HFFc6 (cell line): Measurements from ENCODE around the gene FOXO1. TPM values are rescaled to one million over a fixed set of nuclear protein-coding genes. Genes with fewer than 3 reads are reported as not detected.

ENCODE experiments used
- DNase-seq: peaks from one replicate; pipeline ENCODE4 v3.0.0-alpha.2; 2018
- H3K27ac Mint-ChIP-seq: 2 replicates; pipeline ENCODE4 v1.8.0; 2020; ENCODE audit warnings: mild to moderate bottlenecking, mixed read lengths
- H3K27me3 Mint-ChIP-seq: 2 replicates; pipeline ENCODE4 v1.8.0; 2021; ENCODE audit warnings: mild to moderate bottlenecking, moderate library complexity, mixed read lengths; ENCODE audit not compliant: insufficient read depth
- H3K36me3 Mint-ChIP-seq: 2 replicates; pipeline ENCODE4 v1.8.0; 2021; ENCODE audit warnings: low read depth, mixed read lengths
- H3K4me1 Mint-ChIP-seq: 2 replicates; pipeline ENCODE4 v1.8.0; 2020; ENCODE audit warnings: low read depth, mixed read lengths
- H3K4me3 Mint-ChIP-seq: 2 replicates; pipeline ENCODE4 v1.8.0; 2020; ENCODE audit warnings: mild to moderate bottlenecking, moderate library complexity, mixed read lengths
- H3K9me3 Mint-ChIP-seq: 2 replicates; pipeline ENCODE4 v1.8.0; 2020; ENCODE audit warnings: mild to moderate bottlenecking, mixed read lengths
- CTCF ChIP-seq: fragments of 200-600 bp; sonication (generic); IDR thresholded peaks from 2 replicates; pipeline ENCODE4 v1.5.0; 2021; ENCODE audit warnings: antibody characterized with exemption, mild to moderate bottlenecking
- total RNA-seq, 6 experiments: library from RNA; stranded (reverse); fragmentation: NEBNext Ultra II Directional; extraction: Animal tissue kit (Norgen Biotek cat#: 25700); gene quantifications; 2 replicates in 1 of 6; 3 replicates in 5 of 6; pipeline ENCODE4 v1.2.3, GENCODE V29; 2021

The FOXO1 gene
- total RNA-seq, 6 experiments from 2014 or later: 0.48 to 1.1 (median 0.63) TPM

- Mint-ChIP-seq H3K4me3 (no peak overlapping the region), H3K27me3 (peaks cover 16% of the 10 kb centered on the region), H3K9me3 (no peaks in the 10 kb centered on the region), H3K4me1 (peaks cover 14% of the 10 kb centered on the region), H3K36me3 (no peaks in the 10 kb centered on the region), H3K27ac (no peak overlapping the region)
- DNase-seq: no peak
- TF ChIP-seq CTCF: no peak
Measured at GRCh38 chr13:40670307-40670706, 3.9 kb upstream of the FOXO1 start.

- Mint-ChIP-seq H3K27ac (no peak overlapping the region), H3K4me1 (peaks cover 14% of the 10 kb centered on the region), H3K9me3 (no peaks in the 10 kb centered on the region), H3K27me3 (peaks cover 15% of the 10 kb centered on the region), H3K36me3 (no peaks in the 10 kb centered on the region), H3K4me3 (no peak overlapping the region)
- DNase-seq: no peak
- peak; percentile 6; the same call in 1 of the 2 replicates for TF ChIP-seq CTCF
Measured at GRCh38 chr13:40668335-40668734, 1.9 kb upstream of the FOXO1 start.

GRCh38 chr13:40667622-40667978, 1.2 kb upstream of the FOXO1 start:
- H3K27ac Mint-ChIP-seq: no peak overlapping the region
- no peaks in the 10 kb centered on the region for H3K9me3 Mint-ChIP-seq
- H3K4me1 Mint-ChIP-seq: peaks cover 8% of the 10 kb centered on the region
- peaks cover 15% of the 10 kb centered on the region for H3K27me3 Mint-ChIP-seq
- peak overlapping the region; percentile 88 for H3K4me3 Mint-ChIP-seq
- TF ChIP-seq CTCF: no peak
- no peak for DNase-seq
- H3K36me3 Mint-ChIP-seq: no peaks in the 10 kb centered on the region

- H3K4me1 Mint-ChIP-seq: peaks cover 3% of the 10 kb centered on the region
- H3K27ac Mint-ChIP-seq: no peak overlapping the region
- no peaks in the 10 kb centered on the region for H3K9me3 Mint-ChIP-seq
Measured at GRCh38 chr13:40666933-40667621, 636 bp upstream of the FOXO1 start.

GRCh38 chr13:40665126-40666044, 1.1 kb downstream of the FOXO1 start:
- Mint-ChIP-seq H3K27me3 (peaks cover 12% of the 10 kb centered on the region), H3K27ac (no peak overlapping the region), H3K4me1 (no peaks in the 10 kb centered on the region), H3K9me3 (no peaks in the 10 kb centered on the region), H3K36me3 (no peaks in the 10 kb centered on the region), H3K4me3 (peak overlapping the region; percentile 83)
- no peak for TF ChIP-seq CTCF
- no peak for DNase-seq

More at GRCh38 chr13:40666933-40667621, 636 bp upstream of the FOXO1 start:
- Mint-ChIP-seq H3K36me3 (no peaks in the 10 kb centered on the region), H3K27me3 (peaks cover 15% of the 10 kb centered on the region), H3K4me3 (peak overlapping the region; percentile 88)
- TF ChIP-seq CTCF: no peak
- no peak for DNase-seq
